ENCODE data around the gene PRSS21. TPM values are rescaled to one million over a fixed set of nuclear protein-coding genes. Genes with fewer than 3 reads are reported as not detected.

Gene PRSS21
- total RNA-seq, 2 experiments from 2014 or later = 11.3 to 12.5 TPM

DNA sequence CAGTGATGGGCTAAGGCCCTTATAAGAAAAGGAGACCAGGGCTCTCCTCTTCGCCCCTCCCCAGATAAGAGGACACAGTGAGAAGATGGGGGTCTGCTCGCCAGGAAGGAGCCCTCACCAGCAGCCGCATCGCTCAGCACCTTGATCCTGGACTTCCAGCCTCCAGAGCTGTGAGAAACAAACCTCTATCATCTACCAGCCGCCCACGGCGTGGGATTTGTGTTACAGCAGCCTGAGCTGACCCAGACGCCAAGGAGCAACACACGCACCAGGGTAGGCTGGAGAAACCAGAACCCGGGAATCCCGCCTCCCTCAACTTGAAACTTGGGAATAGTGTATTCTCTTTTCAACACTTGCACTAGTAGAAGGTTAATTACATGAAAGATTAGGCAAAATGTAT is 8.9 kb downstream of the PRSS21 start:
- Mint-ChIP-seq H3K27ac (no peak overlapping the region), H3K36me3 (ENCODE audit: low read depth) (no peaks in the 10 kb centered on the region), H3K4me1 (ENCODE audit: low read depth) (no peaks in the 10 kb centered on the region), H3K4me3 (no peak overlapping the region), H3K27me3 (peaks cover 2% of the 10 kb centered on the region), H3K9me3 (no peaks in the 10 kb centered on the region)
- intact Hi-C loops (cut with micrococcal nuclease) = no loop called here
- TF ChIP-seq, protein P1, sequence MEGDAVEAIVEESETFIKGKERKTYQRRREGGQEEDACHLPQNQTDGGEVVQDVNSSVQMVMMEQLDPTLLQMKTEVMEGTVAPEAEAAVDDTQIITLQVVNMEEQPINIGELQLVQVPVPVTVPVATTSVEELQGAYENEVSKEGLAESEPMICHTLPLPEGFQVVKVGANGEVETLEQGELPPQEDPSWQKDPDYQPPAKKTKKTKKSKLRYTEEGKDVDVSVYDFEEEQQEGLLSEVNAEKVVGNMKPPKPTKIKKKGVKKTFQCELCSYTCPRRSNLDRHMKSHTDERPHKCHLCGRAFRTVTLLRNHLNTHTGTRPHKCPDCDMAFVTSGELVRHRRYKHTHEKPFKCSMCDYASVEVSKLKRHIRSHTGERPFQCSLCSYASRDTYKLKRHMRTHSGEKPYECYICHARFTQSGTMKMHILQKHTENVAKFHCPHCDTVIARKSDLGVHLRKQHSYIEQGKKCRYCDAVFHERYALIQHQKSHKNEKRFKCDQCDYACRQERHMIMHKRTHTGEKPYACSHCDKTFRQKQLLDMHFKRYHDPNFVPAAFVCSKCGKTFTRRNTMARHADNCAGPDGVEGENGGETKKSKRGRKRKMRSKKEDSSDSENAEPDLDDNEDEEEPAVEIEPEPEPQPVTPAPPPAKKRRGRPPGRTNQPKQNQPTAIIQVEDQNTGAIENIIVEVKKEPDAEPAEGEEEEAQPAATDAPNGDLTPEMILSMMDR (IDR thresholded peaks at IDR 0.05) = no peak
- ATAC-seq (no peak), DNase-seq (no peak)
- CTCF ChIA-PET = interaction anchor here (1.1 kb wide), 1 partner anchor 13 kb away, joined by 3 read pairs; no protein-coding TSS in a partner anchor
- POLR2A ChIA-PET = no interaction called here

DNA sequence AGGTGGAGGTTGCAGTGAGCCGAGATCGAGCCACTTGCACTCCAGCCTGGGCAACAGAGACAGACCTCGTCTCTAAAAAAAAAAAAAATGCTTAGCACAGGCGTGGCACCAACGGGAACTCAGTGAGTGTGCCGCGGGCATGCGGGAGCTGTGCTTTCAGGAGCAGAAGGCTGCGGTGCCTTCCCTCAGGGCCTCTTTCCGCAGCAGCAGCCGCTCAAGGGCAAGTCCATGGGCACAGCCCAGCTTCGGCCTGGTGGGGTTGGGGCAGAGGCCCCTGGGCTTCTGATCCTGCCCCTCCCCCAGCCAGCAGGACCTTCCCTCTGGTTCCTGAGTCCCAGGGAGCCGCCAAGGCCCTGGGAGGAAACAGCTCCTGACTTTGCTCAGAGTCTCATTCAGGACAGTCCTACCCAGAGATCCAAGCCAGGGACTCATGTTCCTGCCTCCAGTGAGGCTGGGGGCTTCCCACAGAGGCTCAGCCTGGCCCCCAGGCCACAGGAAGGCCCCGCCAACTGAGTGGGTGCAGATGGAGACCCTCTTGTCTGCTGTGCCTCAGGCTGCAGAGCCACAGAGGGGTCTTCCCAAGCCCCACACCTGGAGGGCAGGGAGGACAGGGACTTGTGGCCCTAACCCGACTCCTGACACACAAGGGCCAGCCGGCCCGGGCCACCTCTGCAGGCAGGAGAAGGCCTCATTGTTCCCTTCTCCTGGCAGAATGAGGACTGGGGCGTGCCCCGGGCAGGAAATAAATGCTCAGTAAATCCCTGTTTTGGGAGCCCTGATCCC is 9.7 kb downstream of the PRSS21 start:
- H3K9me3 Mint-ChIP-seq = no peaks in the 10 kb centered on the region
- H3K36me3 Mint-ChIP-seq (ENCODE audit: low read depth) = no peaks in the 10 kb centered on the region
- TF ChIP-seq, protein P1 (IDR thresholded peaks at IDR 0.05) = no peak
- CTCF ChIA-PET = interaction anchor here (1.1 kb wide), 1 partner anchor 12 kb away, joined by 3 read pairs; no protein-coding TSS in a partner anchor
- DNase-seq = no peak
- POLR2A ChIA-PET = no interaction called here
- H3K27ac Mint-ChIP-seq = no peak overlapping the region
- no peaks in the 10 kb centered on the region for H3K4me1 Mint-ChIP-seq (ENCODE audit: low read depth)
- H3K4me3 Mint-ChIP-seq = no peak overlapping the region
- no peak for ATAC-seq
- intact Hi-C loops (cut with micrococcal nuclease) = no loop called here
- H3K27me3 Mint-ChIP-seq = peaks cover 4% of the 10 kb centered on the region

GRCh38 chr16:2827374-2827791 is 10.3 kb downstream of the PRSS21 start:
- no peak for DNase-seq
- no peaks in the 10 kb centered on the region for H3K4me1 Mint-ChIP-seq (ENCODE audit: low read depth)
- H3K4me3 Mint-ChIP-seq = no peak overlapping the region
- ChIA-PET CTCF (no interaction called here), POLR2A (no interaction called here)
- TF ChIP-seq, protein P1 (IDR thresholded peaks at IDR 0.05) = no peak
- no peaks in the 10 kb centered on the region for H3K36me3 Mint-ChIP-seq (ENCODE audit: low read depth)
- no peak for ATAC-seq
- H3K9me3 Mint-ChIP-seq = no peaks in the 10 kb centered on the region
- intact Hi-C loops (cut with micrococcal nuclease) = no loop called here
- H3K27me3 Mint-ChIP-seq = peaks cover 4% of the 10 kb centered on the region
- H3K27ac Mint-ChIP-seq = no peak overlapping the region

- no peaks in the 10 kb centered on the region for H3K36me3 Mint-ChIP-seq (ENCODE audit: low read depth)
- ATAC-seq = no peak
- TF ChIP-seq, protein P1 (IDR thresholded peaks at IDR 0.05) = no peak
- no peaks in the 10 kb centered on the region for H3K9me3 Mint-ChIP-seq
- intact Hi-C loops (cut with micrococcal nuclease) = no loop called here
- no peak overlapping the region for H3K4me3 Mint-ChIP-seq
- no peak for DNase-seq
- CTCF ChIA-PET = interaction anchor here (1.1 kb wide), 1 partner anchor 10 kb away, joined by 4 read pairs; no protein-coding TSS in a partner anchor
- peaks cover 4% of the 10 kb centered on the region for H3K27me3 Mint-ChIP-seq
- POLR2A ChIA-PET = no interaction called here
- no peak overlapping the region for H3K27ac Mint-ChIP-seq
- no peaks in the 10 kb centered on the region for H3K4me1 Mint-ChIP-seq (ENCODE audit: low read depth)
These were observed 10.9 kb downstream of the PRSS21 start for GRCh38 chr16:2827831-2828520.

DNA sequence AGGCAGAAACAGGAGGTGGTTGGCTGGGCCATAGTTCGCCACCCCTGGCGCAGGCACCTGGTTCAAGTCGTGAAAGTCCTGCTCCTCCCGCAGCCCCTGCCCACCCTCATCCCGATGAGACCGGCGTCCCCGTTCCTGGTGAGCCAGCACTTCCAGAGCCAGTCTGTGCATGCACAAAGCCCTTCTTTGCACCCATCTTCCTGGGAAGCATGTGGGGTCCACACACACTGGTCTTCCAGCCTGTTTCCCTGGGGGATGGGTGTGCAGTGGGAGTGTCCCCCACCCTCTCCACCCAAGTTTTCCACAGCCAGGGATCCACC is 11.4 kb downstream of the PRSS21 start:
- Mint-ChIP-seq H3K9me3 (no peaks in the 10 kb centered on the region), H3K27me3 (peaks cover 4% of the 10 kb centered on the region), H3K4me1 (ENCODE audit: low read depth) (no peaks in the 10 kb centered on the region), H3K4me3 (no peak overlapping the region), H3K27ac (no peak overlapping the region), H3K36me3 (ENCODE audit: low read depth) (no peaks in the 10 kb centered on the region)
- intact Hi-C loops (cut with micrococcal nuclease) = no loop called here
- DNase-seq = no peak
- TF ChIP-seq, protein P1 (IDR thresholded peaks at IDR 0.05) = no peak
- ChIA-PET CTCF (interaction anchor here (1.1 kb wide), 1 partner anchor 10 kb away, joined by 4 read pairs; no protein-coding TSS in a partner anchor), POLR2A (interaction anchor here (1.6 kb wide), 1 partner anchor 30 kb away, joined by 4 read pairs; the partner anchor contains the start of gene PRSS41)
- ATAC-seq = no peak

Data from activated CD8-positive, alpha-beta T cell treated with anti-CD3 and anti-CD28 coated beads for 36 hours (primary cell).